ENCODE data around the gene SYNJ2. TPM values are rescaled to one million over a fixed set of nuclear protein-coding genes. Genes with fewer than 3 reads are reported as not detected.

SYNJ2 gene
- total RNA-seq, 1 experiment from 2014 or later = 29.1 TPM

DNA sequence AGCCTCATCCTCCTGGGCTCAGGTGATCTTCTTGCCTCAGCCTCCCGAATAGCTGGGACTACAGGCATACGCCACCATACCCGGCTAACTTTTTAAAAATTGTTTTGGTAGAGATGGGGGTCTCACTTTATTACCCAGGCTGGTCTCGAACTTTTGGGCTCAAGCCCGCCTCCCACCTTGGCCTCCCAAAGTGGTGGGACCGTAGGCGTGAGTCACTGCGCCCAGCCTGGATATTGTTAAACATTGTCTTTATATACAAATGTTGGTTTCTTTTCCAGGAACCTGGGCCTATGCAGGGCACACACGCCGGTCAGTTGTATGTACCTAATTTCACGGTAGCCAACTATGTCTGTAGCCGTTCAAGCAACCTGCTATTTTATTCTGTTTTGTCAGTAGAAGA, 60.1 kb downstream of the SYNJ2 start:
- Mint-ChIP-seq H3K4me3 (ENCODE audit: low read depth, unreplicated experiment) (no peak overlapping the region), H3K27ac (ENCODE audit: unreplicated experiment) (no peak overlapping the region)
- no peak for TF ChIP-seq CTCF (IDR thresholded peaks at IDR 0.05; ENCODE audit: unreplicated experiment)

DNA sequence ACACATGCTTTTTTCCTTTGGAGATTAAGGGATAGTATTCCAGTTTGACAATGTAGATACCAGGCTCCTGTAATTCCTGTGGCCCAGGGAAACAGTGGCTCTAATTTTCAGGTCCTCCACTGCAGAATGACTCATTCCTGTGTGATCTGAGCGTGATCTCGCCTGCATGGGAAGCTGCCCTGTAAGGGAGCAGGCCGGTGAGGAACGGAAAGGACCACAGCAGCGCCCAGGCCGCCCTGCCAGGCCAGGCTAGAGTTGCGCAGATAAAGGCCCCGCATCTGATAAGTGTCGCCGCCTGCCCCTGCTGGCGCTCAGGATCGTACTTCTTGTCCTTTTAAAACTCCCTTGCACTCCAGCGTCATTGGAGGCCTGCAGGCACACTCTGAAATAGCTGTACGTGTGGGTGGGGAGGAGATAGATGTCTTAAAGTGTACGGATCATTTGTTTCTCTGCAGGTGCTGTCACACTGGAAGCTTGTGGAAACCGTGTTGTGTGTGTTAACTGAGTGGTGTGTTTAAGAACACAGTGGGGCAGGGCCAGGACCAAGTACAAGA, 60.7 kb downstream of the SYNJ2 start:
- intact Hi-C loops (cut with micrococcal nuclease; ENCODE audit: unreplicated experiment) = no loop called here
- Mint-ChIP-seq H3K36me3 (ENCODE audit: insufficient read depth, unreplicated experiment) (peaks cover 31% of the 10 kb centered on the region), H3K9me3 (ENCODE audit: low read depth, unreplicated experiment) (no peaks in the 10 kb centered on the region), H3K27me3 (ENCODE audit: unreplicated experiment) (no peaks in the 10 kb centered on the region), H3K4me1 (ENCODE audit: low read depth, unreplicated experiment) (peaks cover 59% of the 10 kb centered on the region), H3K4me3 (ENCODE audit: low read depth, unreplicated experiment) (no peak overlapping the region), H3K27ac (ENCODE audit: unreplicated experiment) (no peak overlapping the region)
- no peak for TF ChIP-seq CTCF (IDR thresholded peaks at IDR 0.05; ENCODE audit: unreplicated experiment)
- BruUV-seq (replicated peaks) = no TSS peak
- DNase-seq = peak; percentile 52
- CTCF ChIA-PET = interaction anchor here (0.6 to 1.2 kb wide), 5 partner anchors 16 to 386 kb away, joined by 3 to 4 read pairs (median 3); no protein-coding TSS in a partner anchor

More for the DNA sequence above, 60.1 kb downstream of the SYNJ2 start:
- Mint-ChIP-seq H3K9me3 (ENCODE audit: low read depth, unreplicated experiment) (no peaks in the 10 kb centered on the region), H3K36me3 (ENCODE audit: insufficient read depth, unreplicated experiment) (peaks cover 31% of the 10 kb centered on the region), H3K27me3 (ENCODE audit: unreplicated experiment) (no peaks in the 10 kb centered on the region), H3K4me1 (ENCODE audit: low read depth, unreplicated experiment) (peaks cover 59% of the 10 kb centered on the region)
- CTCF ChIA-PET = interaction anchor here (0.6 to 1.2 kb wide), 4 partner anchors 15 to 385 kb away, joined by 3 to 4 read pairs (median 4); no protein-coding TSS in a partner anchor
- DNase-seq = no peak
- intact Hi-C loops (cut with micrococcal nuclease; ENCODE audit: unreplicated experiment) = no loop called here
- BruUV-seq (replicated peaks) = no TSS peak

GRCh38 chr6:158043008-158043407, 61.3 kb downstream of the SYNJ2 start:
- no peak for TF ChIP-seq CTCF (IDR thresholded peaks at IDR 0.05; ENCODE audit: unreplicated experiment)
- no TSS peak for BruUV-seq (replicated peaks)
- DNase-seq = no peak
- H3K4me1 Mint-ChIP-seq (ENCODE audit: low read depth, unreplicated experiment) = peaks cover 59% of the 10 kb centered on the region
- H3K36me3 Mint-ChIP-seq (ENCODE audit: insufficient read depth, unreplicated experiment) = peaks cover 31% of the 10 kb centered on the region
- no peaks in the 10 kb centered on the region for H3K9me3 Mint-ChIP-seq (ENCODE audit: low read depth, unreplicated experiment)
- H3K27me3 Mint-ChIP-seq (ENCODE audit: unreplicated experiment) = no peaks in the 10 kb centered on the region
- H3K27ac Mint-ChIP-seq (ENCODE audit: unreplicated experiment) = no peak overlapping the region
- H3K4me3 Mint-ChIP-seq (ENCODE audit: low read depth, unreplicated experiment) = no peak overlapping the region
- CTCF ChIA-PET = interaction anchor here (0.8 to 1.2 kb wide), 3 partner anchors 15 to 60 kb away, joined by 3 read pairs; no protein-coding TSS in a partner anchor
- intact Hi-C loops (cut with micrococcal nuclease; ENCODE audit: unreplicated experiment) = no loop called here

- BruUV-seq (replicated peaks) = no TSS peak
- H3K27me3 Mint-ChIP-seq (ENCODE audit: unreplicated experiment) = no peaks in the 10 kb centered on the region
- peaks cover 27% of the 10 kb centered on the region for H3K36me3 Mint-ChIP-seq (ENCODE audit: insufficient read depth, unreplicated experiment)
- CTCF ChIA-PET = interaction anchor here (0.8 kb wide), 1 partner anchor 14 kb away, joined by 3 read pairs; no protein-coding TSS in a partner anchor
- intact Hi-C loops (cut with micrococcal nuclease; ENCODE audit: unreplicated experiment) = no loop called here
- peak overlapping the region; percentile 25 for H3K27ac Mint-ChIP-seq (ENCODE audit: unreplicated experiment)
- no peaks in the 10 kb centered on the region for H3K9me3 Mint-ChIP-seq (ENCODE audit: low read depth, unreplicated experiment)
- no peak overlapping the region for H3K4me3 Mint-ChIP-seq (ENCODE audit: low read depth, unreplicated experiment)
- peak; percentile 25 for DNase-seq
- peaks cover 52% of the 10 kb centered on the region for H3K4me1 Mint-ChIP-seq (ENCODE audit: low read depth, unreplicated experiment)
- no peak for TF ChIP-seq CTCF (IDR thresholded peaks at IDR 0.05; ENCODE audit: unreplicated experiment)
Observed at GRCh38 chr6:158043586-158044524, 62.2 kb downstream of the SYNJ2 start.

Data from Calu3 (cell line).